GM19023 (cell line): ENCODE measurements around the gene HGS.

Source experiments
- ATAC-seq: cut with Tn5 transposase; IDR thresholded peaks from one replicate; pipeline ENCODE4 v1.9.1; 2021; ENCODE audit warnings: mild to moderate bottlenecking, moderate library complexity; ENCODE audit not compliant: unreplicated experiment

HGS gene

DNA sequence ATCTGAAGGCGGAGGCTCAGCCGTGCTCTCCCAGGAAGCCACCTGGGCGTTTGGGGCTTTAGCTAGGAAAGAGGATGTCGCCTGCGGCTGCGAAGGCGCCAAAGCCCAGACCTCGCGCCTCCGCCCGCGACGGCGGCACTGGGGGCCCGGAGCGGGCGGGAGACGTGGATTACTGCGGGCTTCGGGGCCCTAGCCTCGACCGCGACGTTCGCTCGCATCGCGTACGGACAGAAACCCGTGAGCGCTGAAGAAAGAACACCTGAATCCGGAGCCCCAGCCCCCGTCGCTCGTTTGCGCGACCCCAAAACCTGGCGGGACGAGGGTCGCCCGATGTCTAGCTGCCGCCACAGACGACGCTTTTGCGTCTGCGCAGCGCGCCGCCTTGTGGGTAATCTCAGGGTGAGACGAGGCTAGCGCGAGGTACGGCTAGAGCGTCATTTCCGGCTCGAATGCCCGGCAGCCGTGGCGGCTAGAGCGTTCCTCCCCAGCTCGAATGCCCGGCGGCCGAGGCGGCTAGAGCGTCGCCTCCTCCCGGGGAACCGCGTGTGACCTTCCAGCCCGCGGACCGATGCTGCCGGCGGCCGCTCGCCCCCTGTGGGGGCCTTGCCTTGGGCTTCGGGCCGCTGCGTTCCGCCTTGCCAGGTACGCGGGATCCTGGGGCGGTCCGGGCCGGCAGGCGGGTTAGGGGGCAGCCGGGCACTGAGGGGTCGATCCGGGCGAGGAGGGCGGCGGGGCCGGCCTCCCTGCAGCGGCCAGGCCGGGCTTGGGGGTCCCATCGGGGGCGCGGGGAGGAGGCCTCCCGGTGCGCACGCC, 19.3 kb downstream of the HGS start, which contains the start of gene MRPL12:
TSS of gene MRPL12 (plus strand) at position 434 of the 813 bp plus-strand sequence. CDS start at position 569, 135 bp downstream.
- peak; percentile 72 for ATAC-seq

DNA sequence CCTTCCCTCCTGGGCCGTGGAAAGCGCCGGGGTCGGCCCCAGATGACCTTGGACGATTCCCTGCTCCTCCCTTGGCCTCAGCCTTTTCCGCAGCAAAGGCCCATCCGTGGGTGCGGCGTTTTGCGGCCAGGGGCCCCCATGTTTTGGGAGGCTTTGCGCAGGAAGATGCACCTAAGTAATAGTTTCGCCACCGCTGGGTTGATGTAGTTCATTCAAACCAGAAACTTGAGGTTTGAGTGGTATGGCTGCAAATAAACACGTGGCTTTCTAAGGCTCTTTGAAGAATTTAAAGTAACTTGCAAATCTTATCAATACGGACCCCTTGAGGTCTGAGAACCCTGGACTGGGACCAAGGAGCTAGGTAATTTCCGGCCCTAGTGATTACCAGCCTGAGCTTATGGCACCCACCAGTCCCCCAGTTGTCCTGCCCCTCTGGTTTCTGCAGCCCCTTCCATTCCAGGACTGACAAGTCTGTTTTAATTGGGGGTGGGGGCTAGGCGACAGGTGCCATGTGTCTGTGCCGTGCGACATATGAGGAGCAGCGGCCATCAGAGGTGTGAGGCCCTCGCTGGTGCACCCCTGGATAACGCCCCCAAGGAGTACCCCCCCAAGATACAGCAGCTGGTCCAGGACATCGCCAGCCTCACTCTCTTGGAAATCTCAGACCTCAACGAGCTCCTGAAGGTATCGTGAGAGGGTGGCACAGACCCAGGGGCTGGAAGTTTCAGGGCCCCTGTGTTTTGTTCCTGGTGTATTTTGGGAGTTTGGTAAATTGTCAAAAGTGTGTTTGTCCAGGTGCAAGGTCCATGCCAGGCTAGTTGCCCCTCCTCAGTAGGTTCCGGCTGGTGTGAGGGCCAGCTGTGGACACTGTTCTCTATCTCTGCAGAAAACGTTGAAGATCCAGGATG, 20.2 kb downstream of the HGS start:
- ATAC-seq: peak; percentile 13

DNA sequence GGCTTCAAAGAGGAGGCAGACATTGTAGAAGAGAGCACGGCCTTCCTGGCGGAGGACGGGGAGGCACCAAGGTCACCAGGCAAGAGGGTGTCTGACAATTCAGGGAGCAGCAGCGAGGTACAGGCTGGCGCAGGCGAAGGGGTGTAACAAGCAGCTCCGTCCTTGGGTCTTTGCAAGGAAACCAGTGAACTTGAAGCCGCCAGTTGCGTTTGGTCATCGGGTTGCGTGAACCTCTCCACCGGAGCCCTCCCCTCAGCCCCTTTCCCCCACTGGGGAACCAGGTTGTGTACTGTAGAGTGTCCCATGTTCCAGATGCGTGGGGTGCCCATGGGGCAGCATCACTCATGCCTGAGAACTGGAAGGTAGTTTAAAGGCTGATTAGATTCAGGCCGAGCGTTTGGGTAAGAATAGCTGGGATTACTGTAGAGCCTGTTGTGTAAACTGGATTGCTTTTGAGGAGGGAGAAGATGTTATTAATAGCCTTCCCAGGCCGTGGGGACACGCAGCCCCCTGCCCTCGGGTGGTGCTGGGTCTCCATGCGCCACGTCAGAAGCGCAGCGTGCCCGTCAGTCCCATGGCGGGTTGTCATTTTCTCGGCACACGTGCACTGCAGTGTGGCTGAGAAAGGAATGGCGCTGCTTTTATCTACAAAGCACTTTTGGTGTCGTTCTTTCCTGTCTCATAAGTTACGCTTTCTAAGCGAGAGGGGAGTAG, 21.9 kb downstream of the HGS start:
- no peak for ATAC-seq

DNA sequence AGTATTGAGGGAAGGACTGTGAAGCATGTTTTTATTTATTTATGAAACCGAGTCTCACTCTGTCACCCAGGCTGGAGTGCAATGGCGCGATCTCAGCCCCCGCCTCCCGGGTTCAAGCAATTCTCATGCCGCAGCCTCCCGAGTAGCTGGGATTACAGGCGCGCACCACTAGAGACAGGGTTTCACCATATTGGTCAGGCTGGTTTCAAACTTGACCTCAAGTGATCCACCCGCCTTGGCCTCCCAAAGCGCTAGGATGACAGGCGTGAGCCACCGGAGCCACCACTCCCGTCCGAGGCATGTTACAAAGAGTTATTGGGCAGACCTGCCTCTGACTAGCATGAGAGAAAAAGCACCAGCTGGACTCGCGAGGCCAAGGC, 22.4 kb downstream of the HGS start:
- ATAC-seq: no peak

DNA sequence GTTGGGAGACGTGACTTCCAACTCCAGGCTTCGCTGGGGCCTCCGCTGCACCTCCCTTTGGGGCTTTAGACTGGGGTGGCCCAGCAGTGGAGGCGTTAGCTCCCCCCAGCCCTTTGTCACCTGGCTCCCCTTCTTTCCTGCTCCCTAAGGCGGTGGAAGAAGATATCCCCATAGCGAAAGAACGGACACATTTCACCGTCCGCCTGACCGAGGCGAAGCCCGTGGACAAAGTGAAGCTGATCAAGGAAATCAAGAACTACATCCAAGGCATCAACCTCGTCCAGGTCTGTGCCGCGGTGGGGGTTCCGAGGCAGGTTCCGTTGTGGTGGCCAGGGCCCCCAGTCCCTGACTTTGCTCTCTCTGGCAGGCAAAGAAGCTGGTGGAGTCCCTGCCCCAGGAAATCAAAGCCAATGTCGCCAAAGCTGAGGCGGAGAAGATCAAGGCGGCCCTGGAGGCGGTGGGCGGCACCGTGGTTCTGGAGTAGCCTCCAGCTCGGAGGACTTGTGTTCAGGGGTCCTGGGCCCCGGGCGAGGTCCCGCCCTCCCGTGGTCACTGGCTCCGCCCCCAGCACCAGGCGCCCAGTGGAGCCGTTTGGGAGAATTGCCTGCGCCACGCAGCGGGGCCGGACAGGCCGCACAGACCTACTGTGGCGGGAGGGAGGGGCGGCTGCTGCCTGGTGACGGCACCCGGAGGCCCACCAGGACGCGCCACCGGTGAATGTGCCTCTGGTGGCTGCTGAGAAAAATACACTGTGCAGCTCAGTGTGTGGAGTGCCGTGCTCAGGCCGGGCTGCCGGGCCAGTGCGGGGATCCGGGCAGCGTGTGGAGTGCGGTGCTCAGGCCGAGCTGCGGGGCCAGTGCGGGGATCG, 23.2 kb downstream of the HGS start:
- ATAC-seq: no peak

DNA sequence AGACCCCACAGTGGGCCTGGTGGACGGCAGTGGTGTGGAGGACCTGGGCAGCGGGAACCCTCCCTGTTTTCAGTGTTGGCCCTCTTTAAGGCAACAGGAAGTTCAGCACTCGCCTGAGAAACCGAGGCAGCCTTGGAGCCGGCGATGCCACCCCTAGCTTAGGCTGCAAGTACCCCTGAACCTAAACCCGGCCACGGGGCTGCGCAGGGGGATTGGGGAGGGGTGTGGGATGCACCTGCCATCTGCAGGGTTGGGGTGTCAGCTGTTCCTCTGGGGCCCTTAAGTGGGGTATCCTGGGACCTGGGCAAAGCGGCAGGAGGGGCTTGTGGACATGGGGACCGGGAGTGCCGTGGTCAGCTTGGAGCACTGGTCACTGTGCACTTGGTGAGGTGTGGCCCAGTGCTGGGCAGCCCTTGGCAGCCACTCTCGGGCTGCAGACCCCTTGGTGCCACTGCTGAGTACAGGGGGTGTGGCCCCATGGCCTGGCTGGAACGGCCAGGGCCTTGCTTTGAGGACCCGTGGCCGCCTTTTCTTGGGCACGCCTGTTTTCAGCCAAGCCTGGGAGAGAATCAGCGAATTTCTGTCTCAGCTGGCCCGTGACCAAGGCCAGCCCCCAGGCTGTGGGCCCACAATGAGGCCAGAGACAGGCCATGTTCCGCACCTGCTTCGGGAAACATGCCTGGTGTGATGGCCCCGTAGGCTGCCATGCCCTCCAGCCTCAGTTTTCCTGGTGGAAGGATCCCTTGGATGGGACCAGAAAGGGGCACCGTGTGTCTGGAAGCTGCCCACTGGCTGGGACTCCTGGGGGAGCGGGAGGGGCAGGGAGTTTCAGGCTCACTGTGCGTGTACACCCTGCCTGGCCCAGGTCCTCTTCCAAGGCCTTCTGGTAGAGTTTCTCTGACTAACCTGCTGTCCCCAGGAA, 24.2 kb downstream of the HGS start:
- ATAC-seq: no peak

DNA sequence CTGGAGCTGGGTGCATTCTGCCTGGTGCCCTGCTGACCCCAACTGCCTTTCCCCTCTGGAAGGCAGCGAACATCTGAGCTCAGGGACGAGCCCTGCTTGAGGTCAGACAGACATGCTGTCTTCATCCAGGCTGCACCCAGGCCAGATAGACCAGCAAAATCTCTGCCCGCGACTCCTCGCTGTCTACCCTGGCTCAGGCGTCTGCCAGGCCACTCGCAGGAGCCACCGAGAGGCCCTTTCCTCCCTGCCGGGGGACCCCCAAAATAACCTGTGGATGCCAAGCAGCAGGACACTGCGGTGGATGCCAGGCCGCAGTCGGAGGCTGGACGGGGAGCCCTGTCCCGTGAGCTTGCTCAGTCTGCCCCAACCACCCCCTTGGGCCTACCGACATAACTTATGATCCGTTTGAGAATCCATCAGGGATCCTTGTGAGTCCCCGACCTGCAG, 25.0 kb downstream of the HGS start:
- ATAC-seq: no peak

DNA sequence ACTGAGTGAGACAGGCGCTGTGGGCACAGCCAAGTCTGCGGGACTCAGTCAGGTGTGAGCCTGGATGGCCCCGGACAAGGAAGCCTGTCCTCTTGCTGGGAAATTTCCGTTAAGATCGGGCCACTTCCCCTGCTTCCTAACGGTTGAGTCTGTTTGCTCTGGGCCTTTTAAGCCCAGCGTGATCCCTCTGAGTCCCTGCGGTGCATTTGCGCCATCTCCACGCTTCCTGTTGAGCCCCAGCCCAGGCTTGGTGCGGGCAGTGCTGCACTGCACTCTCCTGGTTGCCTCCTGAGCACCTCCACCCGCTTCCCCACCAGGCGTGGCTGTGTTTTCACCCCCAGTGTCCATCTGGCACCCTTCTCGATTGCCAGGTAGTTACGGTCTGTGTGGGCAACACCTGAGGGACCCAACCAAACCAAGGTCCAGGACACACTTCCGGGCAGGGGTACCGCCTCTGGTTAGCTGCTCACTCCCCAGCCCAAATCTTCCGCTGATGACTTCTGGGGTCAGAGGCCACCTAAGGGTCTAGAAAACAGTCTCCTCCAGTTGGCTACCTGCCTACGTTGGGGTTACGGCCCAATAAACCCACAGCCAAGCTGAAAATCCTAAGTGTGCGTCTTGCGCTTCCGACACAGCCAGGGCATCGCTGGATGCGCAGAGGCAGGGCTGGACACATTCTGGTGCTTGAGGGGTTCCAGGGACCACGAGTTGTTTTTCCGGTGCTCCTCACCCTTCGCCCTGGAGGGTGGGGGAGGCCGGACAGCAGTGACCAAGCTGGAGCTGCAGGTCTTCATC, 26.9 kb downstream of the HGS start:
- no peak for ATAC-seq

DNA sequence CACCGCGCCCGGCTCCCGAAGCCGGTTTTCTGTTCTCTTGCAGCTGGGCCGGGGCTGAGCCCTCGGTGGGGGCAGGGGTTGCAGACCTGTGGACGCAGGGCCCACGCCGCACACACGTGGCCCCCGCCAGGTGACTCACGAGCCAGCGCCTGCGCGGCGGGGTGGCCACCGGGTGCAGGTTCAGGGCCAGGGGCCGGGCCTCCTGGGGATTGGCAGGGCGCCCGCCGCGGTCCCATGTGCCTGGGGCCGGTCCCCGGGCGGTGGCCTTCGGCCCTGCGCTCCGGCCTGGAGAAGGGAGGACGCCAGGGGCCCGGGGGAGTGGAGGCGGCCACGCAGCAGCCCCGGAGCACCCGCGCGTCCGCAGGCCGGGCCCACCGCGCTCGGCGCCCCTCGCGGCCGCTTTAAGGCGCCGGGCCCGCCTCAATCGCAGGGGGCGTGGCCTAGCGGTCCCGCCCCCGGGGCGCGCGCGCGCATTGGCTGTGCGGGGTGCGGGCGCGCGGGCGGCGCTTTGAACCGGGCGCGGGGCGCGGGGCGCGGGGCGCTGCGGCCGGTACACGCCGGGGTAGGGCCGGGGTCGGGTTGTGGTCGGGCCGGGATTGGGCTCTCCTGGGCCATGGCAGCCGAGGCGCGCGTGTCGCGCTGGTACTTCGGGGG, 28.1 kb downstream of the HGS start, which contains the start of gene SLC25A10:
TSS of gene SLC25A10 (plus strand) at position 471 of the 654 bp plus-strand sequence. CDS start at position 614, 143 bp downstream.
- ATAC-seq: peak; percentile 65

DNA sequence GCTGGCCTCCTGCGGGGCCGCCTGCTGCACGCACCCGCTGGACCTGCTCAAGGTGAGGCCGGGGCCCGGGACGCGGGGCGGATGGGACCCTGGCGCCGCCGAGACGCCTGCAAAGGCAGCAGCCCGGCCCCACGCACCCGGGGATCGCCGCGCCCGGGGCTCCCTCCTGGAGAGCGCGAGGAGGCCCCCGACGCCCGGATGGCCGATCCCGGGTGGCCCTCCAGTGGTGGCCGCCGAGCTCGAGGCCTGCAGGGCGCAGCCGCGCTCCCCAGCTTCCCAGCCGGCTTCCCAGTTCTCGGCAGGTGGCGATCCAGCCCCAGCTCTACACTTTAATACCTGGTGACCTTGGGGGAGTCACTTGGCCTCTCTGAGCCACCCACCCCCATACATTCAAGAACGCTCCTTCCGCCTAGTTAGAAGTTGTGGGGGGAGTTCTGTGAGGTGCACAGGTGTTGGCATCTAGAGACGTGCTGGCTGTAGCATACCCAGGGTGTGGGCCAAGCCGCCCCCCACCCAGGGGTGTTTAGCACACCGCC, 28.7 kb downstream of the HGS start:
- ATAC-seq: peak; percentile 4

DNA sequence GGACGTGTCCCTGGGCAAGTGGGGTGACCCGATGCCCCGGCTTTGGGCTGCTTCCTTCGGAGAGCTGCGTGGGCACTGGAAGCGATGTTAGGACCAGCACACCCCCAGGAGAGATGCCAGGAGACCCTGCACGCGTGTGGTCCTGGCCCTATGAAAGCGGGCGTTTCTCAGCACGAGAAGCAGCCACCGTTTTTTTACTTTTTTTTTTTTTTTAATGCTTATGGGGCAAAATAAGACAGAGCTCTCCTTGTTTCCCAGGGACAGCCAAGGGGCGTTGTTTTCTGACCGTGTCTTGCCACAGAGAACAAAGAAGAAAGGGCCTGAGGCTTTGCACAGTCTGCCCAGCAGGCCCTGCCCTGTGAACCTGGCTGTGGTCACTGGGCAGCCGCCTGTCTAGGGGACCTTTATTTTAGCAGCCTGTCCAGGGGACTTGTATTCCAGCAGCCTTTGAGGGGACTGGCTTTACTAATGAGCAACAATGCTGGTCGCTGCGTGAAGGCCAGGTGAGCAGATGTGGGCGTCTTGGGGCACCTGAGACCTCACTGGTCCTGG, 29.3 kb downstream of the HGS start:
- no peak for ATAC-seq

DNA sequence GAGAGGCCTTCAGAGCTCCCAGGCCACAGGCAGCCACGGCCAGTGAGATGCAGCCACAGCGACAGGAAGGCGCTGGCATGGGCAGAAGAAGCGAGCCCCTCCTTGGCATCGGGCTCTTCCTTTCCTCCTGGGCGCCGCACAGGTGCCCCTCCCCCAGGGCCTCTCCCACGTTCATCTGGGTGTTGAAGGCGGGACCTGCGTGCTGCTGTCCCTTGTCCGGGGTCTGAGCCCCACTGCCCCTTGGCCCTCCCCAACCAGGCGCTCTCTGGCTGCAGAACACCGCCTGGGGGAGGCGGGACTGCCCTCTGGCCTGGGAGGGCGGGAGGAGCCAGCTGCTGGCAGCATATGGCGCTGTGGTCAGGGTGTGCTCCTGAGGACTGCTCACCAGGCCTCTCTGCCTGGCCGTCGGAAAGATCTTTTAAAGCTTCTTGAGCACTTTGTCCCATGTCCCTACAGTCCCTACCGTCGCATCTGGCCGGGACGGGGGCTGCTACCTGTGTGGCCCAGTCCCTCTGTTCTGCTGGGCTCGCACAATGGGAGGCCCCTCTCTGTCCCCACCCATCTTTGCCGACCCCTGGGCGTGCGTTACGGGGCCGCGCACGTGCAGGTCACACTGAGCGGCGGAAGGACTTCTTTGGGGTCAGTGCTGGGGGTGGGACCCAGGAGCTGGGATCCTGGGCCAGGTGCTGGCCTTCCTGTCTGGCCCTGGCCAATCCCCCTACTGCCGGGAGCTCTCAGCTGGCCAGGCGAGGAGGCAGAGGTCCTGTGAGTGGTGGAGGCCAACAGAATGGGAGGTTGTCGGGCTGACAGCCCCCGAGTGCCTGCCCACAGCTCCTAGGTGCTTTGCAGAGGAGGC, 30.0 kb downstream of the HGS start:
- no peak for ATAC-seq

DNA sequence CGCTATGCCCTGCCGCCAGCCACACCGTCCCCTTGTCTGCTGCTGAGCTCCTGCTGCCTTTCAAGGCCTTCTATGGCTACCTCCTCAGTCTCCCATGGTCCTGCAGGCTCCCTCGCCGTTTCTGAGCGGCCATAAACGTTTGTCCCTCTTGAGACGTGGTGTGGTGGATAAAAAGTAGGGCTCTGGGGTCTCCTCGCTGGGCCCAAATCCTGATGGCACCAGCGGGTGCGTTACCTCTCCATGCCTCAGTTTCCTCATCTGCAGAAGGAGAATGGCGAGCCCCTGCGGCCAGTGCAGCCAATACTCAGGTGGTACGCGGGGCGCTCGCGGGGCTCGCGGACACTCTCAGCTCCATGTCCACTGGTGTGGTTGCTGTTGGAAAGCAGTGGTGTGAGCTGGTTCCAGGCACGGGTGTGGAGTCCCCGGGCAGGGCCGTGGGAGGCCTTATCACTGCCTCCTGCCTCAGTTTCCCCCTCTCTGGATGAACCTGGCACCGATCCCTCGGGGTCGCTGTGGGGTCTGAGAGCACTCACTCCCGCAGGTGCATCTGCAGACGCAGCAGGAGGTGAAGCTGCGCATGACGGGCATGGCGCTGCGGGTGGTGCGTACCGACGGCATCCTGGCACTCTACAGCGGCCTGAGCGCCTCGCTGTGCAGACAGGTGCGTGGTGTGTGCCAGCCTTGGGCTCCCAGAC, 30.7 kb downstream of the HGS start:
- ATAC-seq: no peak

DNA sequence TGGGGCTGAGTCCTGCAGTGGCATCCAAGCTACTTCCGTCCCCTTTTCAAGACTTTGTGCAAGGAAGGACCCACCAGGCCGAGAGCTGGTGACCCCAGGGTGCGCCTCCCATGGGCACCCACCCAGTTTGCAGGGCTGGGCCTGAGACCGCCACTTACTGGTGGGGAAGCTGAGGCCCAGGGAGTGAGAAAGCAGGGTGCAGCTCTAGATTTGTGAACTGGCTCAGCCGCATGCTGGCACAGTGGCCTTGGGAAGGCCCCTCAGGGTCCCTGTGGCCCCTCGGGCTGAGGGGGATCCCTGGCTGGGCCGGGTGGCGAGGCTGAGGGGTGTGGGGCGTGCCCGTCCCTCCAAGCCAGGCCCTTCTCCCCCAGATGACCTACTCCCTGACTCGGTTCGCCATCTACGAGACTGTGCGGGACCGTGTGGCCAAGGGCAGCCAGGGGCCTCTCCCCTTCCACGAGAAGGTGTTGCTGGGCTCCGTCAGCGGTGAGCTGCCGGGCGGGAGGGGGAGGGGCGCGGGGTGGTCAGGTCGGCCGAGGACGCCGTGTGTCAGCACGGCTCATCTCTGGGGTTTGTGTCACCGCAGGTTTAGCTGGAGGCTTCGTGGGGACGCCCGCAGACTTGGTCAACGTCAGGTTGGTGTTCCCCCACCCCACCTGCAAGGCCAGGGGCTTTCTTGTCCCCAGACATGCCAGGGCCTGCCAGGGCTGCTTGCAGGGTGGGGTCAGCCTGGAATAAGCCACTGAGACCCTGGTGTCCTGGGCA, 31.5 kb downstream of the HGS start:
- ATAC-seq: no peak
